ENCODE results near the gene RPL11.
"Not testable (repeated sequence)": the region's sequence is repeated elsewhere in the genome, so short reads cannot be mapped to it uniquely, and the experiment has no call there.

Gene RPL11
- 915 to 1,387 (median 1,180) reads per million in 4 experiments for total RNA-seq

- peak; percentile 77 for DNase-seq
Observed at GRCh38 chr1:23691499-23692307, at the start of gene RPL11. RPL11 (plus strand) TSS chr1:23691806; CDS start chr1:23691824, 18 bp downstream.

GRCh38 chr1:23643736-23644554 is 47.7 kb upstream of the RPL11 start:
- no peak for DNase-seq

DNA sequence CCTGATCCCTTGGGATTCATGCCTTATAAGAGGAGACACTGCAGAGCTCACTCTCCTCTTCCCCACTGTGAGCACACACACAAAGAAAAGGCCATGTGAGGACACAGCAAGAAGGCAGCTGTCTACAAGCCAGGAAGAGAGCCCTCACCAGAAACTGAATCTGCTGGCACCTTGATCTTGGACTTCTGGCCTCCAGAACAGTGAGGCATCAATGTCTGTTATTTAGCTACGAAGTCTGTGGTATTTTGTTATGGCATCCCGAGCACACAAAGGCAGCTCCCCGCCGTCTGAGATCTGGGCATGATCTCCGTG is 47.1 kb upstream of the RPL11 start:
- DNase-seq = no peak

DNA sequence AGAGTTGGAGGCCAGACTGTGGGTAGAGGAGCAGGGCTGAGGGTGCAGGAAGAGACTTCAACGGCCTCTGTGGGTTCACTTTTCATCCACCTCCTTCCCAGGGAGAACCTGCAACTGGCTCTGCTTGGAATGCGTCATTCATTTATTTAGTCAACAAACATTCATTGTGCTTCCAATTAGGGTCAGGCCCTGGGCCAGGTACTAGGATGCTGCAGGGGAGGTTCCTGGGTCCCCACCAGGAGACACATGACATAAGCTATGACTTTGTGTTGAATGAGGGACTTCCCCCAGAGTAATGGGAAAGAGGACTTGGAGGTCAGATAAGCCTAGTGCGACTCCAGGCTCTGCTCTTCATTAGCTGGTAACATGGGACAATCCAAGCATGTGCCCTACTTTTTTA is 46.3 kb upstream of the RPL11 start:
- no peak for DNase-seq

DNA sequence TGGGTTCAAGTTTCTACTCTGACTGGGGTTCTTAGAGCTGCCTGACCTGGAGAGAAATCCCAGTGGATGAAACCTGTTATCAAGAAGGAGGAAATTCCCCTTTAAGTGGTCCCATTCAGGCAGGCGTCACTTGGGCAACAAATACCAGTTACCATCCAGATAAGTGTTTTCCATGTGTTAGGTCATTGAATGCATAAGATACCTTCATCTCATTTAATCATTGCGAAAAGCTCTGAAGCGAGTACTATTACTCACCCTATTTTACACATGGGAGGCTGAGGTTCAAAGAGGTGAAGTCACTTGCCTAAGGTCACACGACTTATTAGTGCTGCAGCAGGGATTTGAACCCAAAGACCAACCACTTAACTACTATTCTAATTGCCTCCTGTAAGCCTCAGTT is 45.5 kb upstream of the RPL11 start:
- no peak for DNase-seq

- DNase-seq = no peak
Observed at GRCh38 chr1:23646541-23646940, 45.1 kb upstream of the RPL11 start.

- no peak for DNase-seq
Observed at GRCh38 chr1:23648576-23648975, 43.0 kb upstream of the RPL11 start.

DNA sequence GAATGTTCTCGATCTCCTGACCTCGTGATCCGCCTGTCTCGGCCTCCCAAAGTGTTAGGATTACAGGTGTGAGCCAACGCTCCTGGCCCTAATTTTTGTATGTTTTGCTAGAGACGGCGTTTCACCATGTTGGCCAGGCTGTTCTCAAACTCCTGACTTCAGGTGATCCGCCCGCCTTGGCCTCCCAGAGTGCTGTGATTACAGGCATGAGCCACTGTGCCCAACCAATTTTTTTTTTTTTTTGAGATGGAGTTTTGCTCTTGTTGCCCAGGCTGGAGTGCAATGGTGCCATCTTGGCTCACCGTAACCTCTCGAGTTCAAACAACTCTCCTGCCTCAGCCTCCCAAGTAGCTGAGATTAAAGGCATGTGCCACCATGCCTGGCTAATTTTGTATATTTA is 42.4 kb upstream of the RPL11 start:
- not testable (repeated sequence) for DNase-seq

DNA sequence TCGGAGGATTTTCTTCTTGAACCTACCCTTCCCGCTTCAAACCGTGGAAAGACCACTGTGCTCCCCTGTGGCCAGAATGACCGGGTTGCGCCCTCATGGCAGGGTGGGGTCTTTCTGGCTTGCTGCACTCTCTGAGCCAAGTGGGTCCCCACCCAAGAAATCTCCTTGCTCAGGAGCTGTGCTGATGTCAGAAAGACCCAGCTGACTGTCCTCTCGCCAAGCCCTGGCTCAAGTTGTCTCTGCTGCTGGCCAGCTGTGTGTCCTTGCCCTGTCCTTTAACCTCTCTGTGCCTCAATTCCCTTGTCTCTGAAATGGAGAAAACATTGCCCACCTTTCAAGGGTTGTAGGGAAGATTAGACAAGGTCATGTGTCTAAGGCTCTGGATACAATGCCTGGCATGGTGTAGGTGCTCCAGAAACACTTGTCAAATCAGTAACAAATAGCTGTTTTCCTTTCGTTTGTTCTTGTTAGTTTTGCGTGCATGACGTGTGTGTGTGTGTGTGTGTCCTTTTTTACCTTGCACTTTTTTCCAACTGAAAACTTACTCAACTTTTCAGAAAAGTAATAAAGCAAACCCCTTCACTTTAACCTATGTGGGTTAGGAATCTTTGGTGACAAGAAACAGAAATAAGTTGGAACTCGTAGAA is 41.1 kb upstream of the RPL11 start:
- no peak for DNase-seq

GRCh38 chr1:23651069-23651808 is 40.4 kb upstream of the RPL11 start:
- no peak for DNase-seq

- no peak for DNase-seq
Observed at GRCh38 chr1:23657659-23658275, 33.8 kb upstream of the RPL11 start.

DNA sequence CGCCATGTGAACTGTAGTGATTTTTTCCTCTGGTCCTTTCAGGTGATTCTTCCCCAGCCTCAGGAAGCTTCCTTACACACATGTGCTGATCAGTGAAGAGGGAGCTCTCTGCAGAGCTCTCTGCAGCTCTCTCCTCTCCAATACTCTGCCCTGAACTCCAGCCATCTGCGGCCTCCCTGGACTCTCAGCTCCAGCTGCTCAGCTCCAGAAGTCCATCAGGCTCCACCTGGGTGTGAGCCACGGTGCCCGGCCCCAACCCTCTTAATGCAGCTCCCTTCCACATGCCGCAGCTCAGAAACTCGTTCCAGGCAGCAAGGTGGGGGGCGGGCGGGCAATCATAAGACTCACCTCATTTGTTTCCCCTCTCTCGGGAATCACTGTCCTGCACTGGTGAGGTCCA is 30.9 kb upstream of the RPL11 start:
- DNase-seq = no peak

DNA sequence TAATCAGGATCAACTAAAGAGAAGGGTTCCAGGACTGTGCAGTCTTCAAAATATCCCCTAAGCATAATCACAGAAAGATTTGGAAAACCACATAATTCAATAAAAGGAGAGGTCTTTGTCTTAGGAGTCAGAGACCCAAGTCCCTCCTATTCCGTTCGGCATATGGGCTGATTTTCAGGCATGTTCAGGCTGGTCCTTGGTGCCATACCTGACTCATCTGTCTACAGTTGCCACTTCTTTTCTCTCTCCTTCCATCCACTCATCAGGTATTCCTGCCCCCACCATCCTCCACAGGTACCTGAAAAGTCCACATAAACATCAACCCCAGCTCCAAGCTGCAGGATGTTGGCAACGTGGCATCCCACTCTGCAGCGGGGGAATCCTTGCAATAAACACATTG is 29.7 kb upstream of the RPL11 start:
- no peak for DNase-seq

GRCh38 chr1:23664837-23665795 is 26.5 kb upstream of the RPL11 start:
- DNase-seq = no peak

DNA sequence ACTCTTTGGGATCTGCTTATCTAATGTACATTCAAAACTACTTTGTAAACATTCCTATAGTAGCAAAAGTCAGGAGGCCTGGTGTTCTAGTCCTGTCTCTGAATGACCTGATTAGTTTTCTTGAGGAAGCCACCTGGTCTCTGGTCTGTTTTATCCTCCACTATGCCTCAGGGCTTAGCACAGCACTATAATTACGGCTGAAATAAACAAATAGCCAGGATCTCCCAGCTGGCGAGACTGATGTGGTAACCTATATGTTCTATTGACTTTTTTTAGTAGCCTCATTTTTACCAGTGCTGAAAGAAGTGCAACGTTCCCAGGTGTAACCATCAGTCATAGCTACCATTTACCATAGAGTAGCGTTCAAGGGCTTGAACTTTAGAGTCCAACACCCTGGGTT is 24.2 kb upstream of the RPL11 start:
- DNase-seq = no peak

- DNase-seq = no peak
Observed at GRCh38 chr1:23670709-23671108, 20.9 kb upstream of the RPL11 start.

DNA sequence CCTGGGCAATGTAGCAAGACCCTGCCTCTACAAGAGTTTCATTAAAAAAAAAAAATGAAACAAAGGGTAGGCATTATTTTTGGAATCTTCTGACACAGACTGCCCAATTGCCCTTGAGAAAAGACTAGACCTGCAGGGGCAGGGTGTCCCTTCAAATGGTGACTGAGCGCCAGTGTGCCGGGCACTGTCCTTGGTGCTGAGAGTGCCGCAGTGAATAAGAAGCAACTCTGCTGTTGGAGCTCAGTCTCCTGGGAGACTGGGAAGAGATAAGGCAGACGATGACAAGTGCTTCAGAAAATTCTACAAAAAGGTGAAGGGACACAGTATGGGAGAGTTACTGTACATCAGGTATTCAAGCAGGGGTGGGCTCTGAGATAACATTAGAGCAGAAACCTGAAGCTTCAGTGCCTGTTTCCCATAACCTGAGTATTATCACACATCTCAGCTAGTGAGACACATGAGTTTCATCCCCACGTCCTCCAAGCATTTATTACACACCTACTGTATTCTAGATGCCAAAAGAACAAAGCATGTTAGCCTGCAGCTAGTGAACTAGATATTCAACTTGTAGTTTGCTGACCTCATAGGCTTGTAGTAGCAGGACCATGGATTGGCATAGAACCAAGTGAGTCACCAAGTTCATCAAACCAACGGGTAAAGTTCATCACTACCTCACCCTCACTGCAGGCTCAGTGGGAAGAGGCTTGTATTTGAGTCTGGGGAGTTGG is 18.4 kb upstream of the RPL11 start:
- no peak for DNase-seq

- no peak for DNase-seq
Observed at GRCh38 chr1:23679815-23680214, 11.8 kb upstream of the RPL11 start.

DNA sequence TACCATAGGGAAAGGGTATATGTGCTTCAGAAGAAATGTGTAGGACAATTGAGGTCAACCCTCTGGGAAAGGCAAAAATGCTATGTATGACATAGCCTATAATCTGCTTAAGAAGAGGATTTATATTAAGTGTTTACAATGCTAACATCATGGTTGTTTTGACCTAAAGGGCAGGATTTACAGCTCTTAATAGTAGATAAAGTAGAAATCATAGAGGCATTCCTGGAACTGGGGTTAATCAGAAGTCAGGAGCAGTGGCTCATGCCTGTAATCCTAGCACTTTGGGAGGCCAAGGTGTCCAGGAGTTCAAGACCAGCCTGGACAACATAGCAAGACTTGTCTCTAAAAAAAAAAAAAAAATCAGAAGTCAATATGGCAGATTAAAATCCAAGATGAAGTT is 8.7 kb upstream of the RPL11 start:
- DNase-seq = no peak

DNA sequence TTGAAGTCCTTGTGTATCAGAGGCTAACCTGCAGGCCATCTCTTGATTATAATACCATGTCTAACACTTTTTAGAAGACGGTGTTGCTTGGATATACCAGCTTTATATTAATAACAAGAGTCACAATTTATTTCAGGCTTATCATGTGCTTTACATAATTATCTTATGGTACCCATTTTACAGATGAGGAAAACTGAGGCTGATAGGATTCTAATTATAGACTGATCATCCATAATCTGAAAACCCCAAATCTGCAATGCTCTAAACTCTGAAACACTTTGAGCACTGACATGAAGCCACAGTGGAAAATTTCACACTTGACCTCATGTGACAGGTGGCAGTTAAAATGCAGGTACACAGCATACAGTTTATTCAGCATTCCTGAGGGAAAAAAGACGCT is 7.2 kb upstream of the RPL11 start:
- no peak for DNase-seq

DNA sequence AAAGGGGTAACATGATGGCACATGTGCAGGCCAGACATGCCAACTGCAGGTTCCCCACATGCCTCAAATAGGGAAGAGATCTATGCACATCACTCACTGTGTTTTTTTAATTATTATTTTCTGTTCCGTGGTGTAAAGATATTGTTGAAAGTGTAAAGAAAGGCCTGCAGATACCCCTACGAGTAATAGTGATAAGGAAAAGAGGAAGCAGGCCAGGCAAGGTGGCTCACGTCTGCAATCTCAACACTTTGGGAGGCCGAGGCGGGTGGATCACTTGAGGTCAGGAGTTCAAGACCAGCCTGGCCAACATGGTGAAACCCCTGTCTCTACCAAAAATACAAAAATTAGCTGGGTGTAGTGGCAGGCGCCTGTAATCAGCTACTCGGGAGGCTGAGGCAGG is 6.4 kb upstream of the RPL11 start:
- not testable (repeated sequence) for DNase-seq

All from effector CD8-positive, alpha-beta T cell (primary cell).